H1 (cell line): ENCODE measurements around the gene IL5RA. TPM values are rescaled to one million over a fixed set of nuclear protein-coding genes. Genes with fewer than 3 reads are reported as not detected.

Experiments
- CBX8 ChIP-seq: fragments of 300-800, 300-1000 bp; sonication (generic); IDR thresholded peaks from 2 replicates; pipeline ENCODE4 v1.7.1; 2016; ENCODE audit warnings: low read depth, low read length, borderline replicate concordance
- CHD2 ChIP-seq: IDR thresholded peaks from 2 replicates; pipeline ENCODE4 v1.6.1; 2012; ENCODE audit warnings: low read length, improper control_type of control experiment
- GTF2F1 ChIP-seq: IDR thresholded peaks from 2 replicates; pipeline ENCODE4 v1.6.1; 2012; ENCODE audit warnings: low read depth, low read length, improper control_type of control experiment, borderline replicate concordance
- PHF8 ChIP-seq: fragments of 200-600 bp; sonication (generic); conservative IDR thresholded peaks from 2 replicates; pipeline ENCODE4 v1.7.1; 2012; ENCODE audit warnings: low read depth, mild to moderate bottlenecking, inconsistent platforms, low read length, moderate library complexity
- SP2 ChIP-seq: IDR thresholded peaks from 2 replicates; pipeline ENCODE4 v1.6.1; 2012; ENCODE audit warnings: mild to moderate bottlenecking, low read length, inconsistent platforms
- SRF ChIP-seq: IDR thresholded peaks from 2 replicates; pipeline ENCODE4 v1.6.1; 2011; ENCODE audit warnings: mild to moderate bottlenecking, low read depth, low read length, moderate library complexity
- polyA plus RNA-seq, 7 experiments: library from polyadenylated mRNA; depleted of rRNA in 3 of 7; stranded (reverse) in 5 of 7; unstranded in 2 of 7; fragments of >200 nt in 5 of 7; fragments of 200-250 nt in 2 of 7; gene quantifications; 1 replicate in 5 of 7; 2 replicates in 1 of 7; 4 replicates in 1 of 7; pipeline versions ENCODE4 v1.2.1 to v1.2.3, GENCODE V29; 2011 to 2013; ENCODE audit warnings: missing spikeins in 2 of 7, mixed read lengths in 2 of 7
- total RNA-seq: library from RNA; stranded (reverse); fragmentation: NEBNext Ultra II Directional; extraction: Animal tissue kit (Norgen Biotek cat#: 25700); gene quantifications from 2 replicates; pipeline ENCODE4 v1.2.1, GENCODE V29; 2021
- TF ChIP-seq, protein P1 (sequence below): fragments of 300-600 bp; sonication (generic); IDR thresholded peaks from 2 replicates; pipeline ENCODE4 v1.7.1; 2012; ENCODE audit warnings: low read length, moderate library complexity, mild to moderate bottlenecking, inconsistent platforms; ENCODE audit not compliant: insufficient replicate concordance
- TF ChIP-seq, protein P2 (sequence below): IDR thresholded peaks from 2 replicates; pipeline ENCODE4 v1.6.1; 2012; ENCODE audit warnings: inconsistent platforms

The IL5RA gene
- total and polyA plus RNA-seq, 2 of the 8 experiments (the other 6 are each of a cell fraction or from before 2014, with no cell fraction given) = not detected

DNA sequence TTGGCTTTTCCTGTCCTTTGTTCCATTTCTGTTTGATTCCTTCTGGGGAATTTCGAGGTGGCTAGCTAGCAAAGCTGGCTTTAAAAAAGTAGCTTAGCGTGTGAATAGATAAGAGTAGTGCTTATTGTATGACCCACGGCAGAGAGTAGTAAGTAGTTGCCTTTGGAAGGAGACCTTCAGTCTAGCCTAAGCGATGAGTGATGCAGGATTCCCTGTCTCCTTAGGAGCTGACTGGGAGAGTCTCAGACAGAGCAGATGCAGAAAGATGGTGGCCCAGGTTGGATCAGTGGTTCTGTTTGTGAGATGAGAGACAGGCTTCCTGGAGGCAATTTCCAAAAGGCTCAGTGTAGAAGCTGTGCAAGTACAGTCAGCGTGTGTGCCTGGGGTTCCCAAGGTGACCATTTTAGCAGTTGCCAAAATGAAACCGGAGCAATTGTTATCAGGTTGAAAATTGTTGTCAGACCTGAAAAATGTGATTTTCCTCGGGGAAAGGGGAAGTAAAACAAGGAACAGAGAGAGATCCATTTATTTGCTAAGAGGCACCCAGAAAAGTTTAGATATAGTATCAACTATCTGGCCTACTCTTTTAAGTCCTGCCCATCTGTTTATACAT, 681 bp upstream of the IL5RA start (continued):
- TF ChIP-seq, protein P1, sequence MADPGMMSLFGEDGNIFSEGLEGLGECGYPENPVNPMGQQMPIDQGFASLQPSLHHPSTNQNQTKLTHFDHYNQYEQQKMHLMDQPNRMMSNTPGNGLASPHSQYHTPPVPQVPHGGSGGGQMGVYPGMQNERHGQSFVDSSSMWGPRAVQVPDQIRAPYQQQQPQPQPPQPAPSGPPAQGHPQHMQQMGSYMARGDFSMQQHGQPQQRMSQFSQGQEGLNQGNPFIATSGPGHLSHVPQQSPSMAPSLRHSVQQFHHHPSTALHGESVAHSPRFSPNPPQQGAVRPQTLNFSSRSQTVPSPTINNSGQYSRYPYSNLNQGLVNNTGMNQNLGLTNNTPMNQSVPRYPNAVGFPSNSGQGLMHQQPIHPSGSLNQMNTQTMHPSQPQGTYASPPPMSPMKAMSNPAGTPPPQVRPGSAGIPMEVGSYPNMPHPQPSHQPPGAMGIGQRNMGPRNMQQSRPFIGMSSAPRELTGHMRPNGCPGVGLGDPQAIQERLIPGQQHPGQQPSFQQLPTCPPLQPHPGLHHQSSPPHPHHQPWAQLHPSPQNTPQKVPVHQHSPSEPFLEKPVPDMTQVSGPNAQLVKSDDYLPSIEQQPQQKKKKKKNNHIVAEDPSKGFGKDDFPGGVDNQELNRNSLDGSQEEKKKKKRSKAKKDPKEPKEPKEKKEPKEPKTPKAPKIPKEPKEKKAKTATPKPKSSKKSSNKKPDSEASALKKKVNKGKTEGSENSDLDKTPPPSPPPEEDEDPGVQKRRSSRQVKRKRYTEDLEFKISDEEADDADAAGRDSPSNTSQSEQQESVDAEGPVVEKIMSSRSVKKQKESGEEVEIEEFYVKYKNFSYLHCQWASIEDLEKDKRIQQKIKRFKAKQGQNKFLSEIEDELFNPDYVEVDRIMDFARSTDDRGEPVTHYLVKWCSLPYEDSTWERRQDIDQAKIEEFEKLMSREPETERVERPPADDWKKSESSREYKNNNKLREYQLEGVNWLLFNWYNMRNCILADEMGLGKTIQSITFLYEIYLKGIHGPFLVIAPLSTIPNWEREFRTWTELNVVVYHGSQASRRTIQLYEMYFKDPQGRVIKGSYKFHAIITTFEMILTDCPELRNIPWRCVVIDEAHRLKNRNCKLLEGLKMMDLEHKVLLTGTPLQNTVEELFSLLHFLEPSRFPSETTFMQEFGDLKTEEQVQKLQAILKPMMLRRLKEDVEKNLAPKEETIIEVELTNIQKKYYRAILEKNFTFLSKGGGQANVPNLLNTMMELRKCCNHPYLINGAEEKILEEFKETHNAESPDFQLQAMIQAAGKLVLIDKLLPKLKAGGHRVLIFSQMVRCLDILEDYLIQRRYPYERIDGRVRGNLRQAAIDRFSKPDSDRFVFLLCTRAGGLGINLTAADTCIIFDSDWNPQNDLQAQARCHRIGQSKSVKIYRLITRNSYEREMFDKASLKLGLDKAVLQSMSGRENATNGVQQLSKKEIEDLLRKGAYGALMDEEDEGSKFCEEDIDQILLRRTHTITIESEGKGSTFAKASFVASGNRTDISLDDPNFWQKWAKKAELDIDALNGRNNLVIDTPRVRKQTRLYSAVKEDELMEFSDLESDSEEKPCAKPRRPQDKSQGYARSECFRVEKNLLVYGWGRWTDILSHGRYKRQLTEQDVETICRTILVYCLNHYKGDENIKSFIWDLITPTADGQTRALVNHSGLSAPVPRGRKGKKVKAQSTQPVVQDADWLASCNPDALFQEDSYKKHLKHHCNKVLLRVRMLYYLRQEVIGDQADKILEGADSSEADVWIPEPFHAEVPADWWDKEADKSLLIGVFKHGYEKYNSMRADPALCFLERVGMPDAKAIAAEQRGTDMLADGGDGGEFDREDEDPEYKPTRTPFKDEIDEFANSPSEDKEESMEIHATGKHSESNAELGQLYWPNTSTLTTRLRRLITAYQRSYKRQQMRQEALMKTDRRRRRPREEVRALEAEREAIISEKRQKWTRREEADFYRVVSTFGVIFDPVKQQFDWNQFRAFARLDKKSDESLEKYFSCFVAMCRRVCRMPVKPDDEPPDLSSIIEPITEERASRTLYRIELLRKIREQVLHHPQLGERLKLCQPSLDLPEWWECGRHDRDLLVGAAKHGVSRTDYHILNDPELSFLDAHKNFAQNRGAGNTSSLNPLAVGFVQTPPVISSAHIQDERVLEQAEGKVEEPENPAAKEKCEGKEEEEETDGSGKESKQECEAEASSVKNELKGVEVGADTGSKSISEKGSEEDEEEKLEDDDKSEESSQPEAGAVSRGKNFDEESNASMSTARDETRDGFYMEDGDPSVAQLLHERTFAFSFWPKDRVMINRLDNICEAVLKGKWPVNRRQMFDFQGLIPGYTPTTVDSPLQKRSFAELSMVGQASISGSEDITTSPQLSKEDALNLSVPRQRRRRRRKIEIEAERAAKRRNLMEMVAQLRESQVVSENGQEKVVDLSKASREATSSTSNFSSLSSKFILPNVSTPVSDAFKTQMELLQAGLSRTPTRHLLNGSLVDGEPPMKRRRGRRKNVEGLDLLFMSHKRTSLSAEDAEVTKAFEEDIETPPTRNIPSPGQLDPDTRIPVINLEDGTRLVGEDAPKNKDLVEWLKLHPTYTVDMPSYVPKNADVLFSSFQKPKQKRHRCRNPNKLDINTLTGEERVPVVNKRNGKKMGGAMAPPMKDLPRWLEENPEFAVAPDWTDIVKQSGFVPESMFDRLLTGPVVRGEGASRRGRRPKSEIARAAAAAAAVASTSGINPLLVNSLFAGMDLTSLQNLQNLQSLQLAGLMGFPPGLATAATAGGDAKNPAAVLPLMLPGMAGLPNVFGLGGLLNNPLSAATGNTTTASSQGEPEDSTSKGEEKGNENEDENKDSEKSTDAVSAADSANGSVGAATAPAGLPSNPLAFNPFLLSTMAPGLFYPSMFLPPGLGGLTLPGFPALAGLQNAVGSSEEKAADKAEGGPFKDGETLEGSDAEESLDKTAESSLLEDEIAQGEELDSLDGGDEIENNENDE = no peak
- TF ChIP-seq SP2 (no peak), SRF (no peak), PHF8 (no peak), GTF2F1 (no peak), CHD2 (no peak), CBX8 (no peak)
- TF ChIP-seq, protein P2, sequence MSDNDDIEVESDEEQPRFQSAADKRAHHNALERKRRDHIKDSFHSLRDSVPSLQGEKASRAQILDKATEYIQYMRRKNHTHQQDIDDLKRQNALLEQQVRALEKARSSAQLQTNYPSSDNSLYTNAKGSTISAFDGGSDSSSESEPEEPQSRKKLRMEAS = no peak
- TF ChIP-seq, all 59 proteins: peak for 0
